Effector CD4-positive, alpha-beta T cell (primary cell): ENCODE measurements around the gene TENT5A.
"Not testable (repeated sequence)": the region's sequence is repeated elsewhere in the genome, so short reads cannot be mapped to it uniquely, and the experiment has no call there.

ENCODE experiments used
- DNase-seq: peaks from one replicate; pipeline ENCODE4 v3.0.0-alpha.2; 2020

TENT5A gene

DNA sequence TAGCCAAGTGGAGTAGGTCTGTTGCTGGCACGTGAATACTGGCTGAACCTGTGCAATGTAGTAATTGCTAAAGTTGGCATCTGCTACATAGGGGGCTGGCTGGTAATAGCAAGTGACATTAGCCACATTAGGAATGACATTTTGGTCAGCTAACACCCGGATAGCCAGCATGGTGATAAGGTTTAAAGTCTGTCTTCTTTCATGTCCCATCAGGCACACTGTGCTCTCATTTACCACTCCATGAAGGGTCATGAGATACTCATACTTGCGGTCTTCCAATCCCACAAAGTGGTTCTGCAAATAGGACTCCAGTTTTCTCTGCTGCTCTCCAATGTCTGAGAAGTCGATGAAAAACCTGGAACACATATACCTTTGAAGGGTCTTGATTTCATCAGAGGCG is 2.8 kb downstream of the TENT5A start:
- DNase-seq = no peak

GRCh38 chr6:81748994-81749393 is 3.5 kb downstream of the TENT5A start:
- no peak for DNase-seq

GRCh38 chr6:81747327-81747726 is 5.2 kb downstream of the TENT5A start:
- DNase-seq = no peak

DNA sequence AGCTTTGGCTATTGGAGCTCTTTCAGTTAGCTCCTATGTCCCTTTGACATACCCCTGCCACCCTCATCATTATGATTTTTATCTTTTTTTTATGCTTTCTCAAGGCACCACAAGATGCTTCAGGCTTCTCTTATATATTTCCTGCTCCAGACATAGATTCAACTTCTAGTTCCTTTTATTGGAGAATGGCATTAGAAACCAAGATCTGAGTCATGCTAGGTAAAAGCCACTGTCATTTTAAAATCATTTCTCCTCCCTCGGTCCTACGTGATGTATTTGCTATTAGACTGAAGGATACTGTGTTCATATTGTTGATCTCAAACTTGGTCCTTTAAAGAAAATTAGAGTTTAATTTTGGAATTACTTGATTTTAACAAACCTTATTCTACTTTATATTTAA is 8.3 kb downstream of the TENT5A start:
- DNase-seq = no peak

DNA sequence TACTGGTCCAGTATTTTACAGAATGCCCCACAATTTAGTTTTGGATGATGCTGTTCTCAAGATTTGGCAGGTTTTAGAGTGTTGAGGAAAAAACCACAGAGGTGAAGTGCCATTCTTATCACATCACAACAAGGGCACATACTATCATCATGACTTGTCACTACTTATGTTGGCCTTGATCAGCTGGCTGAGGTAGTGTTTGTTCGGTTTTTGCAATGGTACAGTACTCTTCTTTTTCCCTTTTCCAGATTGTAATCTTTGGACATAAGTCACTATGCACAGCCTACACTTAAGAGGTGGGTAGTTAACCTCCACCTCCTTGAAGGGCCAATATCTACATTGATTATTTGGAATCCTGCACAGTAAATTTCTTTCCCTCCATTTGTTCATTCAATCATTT is 8.8 kb downstream of the TENT5A start:
- DNase-seq = no peak

- DNase-seq = no peak
Observed at GRCh38 chr6:81741689-81742088, 10.8 kb downstream of the TENT5A start.

GRCh38 chr6:81740591-81740990 is 11.9 kb downstream of the TENT5A start:
- DNase-seq = not testable (repeated sequence)

GRCh38 chr6:81739230-81740195 is 13.0 kb downstream of the TENT5A start:
- no peak for DNase-seq

GRCh38 chr6:81736428-81736827 is 16.1 kb downstream of the TENT5A start:
- no peak for DNase-seq

DNA sequence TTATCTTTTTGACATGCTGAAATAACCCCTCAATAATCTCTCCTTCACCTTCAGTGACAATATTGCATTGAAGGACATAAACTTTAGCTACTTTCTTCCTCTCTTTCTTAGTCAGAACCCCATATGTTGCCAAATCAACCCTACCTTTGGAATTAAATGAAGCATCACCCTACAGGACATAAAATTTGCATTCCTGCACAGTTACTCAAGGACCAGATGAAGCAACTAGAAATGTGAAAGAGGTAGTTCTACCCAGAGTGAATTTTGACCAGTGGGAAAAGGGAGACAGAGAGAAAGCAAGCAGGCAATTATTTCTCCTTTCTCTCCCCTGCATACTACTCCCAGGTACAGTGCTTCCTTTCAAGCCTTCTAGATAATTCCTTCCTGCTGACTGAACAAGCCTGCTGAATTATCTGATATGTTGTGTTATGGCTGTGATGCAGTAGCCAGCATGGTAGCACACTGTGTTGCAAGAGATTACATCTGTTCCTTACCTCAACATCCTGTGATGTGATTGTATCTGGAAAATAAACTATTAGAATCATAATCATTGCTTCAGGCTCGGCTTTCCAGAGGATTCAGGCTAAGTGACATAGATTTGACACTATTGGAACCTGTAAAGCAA is 16.6 kb downstream of the TENT5A start:
- no peak for DNase-seq

GRCh38 chr6:81734500-81735150 is 17.9 kb downstream of the TENT5A start:
- DNase-seq = no peak

GRCh38 chr6:81734081-81734480 is 18.4 kb downstream of the TENT5A start:
- DNase-seq = no peak

DNA sequence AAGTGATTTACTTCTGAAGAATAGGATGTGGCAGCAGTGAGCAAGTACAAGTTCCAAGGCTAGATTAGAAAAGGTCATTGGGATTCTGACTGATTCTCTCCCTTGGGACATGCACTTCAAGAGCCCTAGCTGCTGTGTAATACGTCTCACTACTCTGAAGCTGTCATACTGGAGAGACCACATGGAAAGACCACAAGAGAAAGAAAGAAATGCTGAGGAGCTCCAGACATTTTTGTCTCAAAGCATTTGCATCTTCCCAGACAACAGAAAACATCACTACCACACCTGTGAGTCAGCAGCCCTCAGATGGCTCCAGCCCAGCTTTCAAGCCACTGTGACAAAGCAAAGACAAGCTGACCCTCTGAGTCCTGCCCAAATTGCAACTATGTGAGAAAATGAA is 20.7 kb downstream of the TENT5A start:
- DNase-seq = no peak

DNA sequence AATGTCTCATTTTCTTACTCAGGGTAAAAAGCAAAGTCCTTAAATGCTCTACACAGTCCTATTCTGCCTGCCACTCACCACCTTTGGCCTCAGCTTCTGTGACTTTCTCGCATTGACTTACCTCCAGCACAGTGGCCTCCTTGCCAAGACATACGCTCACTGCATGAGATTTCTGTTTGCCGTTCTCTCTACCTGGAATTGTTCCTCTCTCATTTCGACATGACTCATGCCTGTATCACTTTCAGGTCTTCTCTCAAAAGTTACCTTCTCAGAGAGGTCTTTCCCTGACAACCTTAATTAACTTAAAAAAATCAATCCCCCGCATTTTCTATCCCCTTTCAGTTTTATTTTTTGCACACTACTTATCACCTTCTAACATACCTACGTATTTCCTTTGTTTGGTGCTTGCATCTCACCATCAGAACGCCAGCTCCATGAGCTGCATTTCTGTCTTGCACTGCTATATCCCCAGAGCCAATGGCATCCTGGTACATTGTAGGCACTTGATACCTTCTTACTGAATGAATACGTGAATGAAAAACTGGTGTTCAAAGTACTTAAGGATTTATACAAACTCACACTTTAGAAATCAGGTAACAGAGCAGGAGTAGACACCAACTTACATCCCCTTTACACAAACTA is 24.5 kb downstream of the TENT5A start:
- no peak for DNase-seq

DNA sequence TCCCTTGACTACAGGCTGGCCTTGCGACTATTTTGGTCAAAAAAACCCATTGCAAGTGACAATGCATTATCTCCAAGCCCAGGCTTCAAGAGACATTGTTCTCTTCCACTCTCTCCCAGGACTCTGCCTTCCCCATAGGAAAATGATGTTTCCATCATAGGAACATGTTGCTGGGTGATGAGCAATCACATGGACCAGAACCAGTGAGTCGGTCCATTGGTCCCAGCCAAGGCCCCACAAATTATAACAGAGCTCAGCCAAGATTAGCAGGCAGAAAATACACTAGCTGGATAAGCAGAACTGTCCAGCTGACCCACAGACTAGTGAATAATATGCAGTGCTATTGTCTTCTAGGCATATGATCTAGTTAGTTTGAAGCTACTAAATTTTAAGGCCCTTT is 27.4 kb downstream of the TENT5A start:
- DNase-seq = no peak

- no peak for DNase-seq
Observed at GRCh38 chr6:81722506-81723223, 29.8 kb downstream of the TENT5A start.

DNA sequence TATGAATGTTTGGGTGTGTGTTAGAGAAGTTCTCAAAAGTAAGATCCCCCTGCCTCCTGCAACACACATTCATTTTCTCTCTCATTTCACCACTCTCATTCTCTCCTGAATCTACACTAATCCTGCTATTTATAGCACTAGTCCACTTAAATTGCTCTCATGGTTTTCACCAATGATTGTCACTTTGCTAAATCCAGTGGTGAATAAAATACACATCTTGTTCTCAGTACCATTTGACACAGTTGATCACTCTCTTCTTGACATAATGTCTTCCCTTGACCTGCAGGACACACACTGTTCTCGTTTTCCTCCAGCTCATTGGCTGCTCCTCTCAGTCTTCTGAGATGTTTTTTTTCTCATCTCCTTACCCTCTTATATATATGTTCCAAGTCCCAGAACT is 32.1 kb downstream of the TENT5A start:
- DNase-seq = no peak

DNA sequence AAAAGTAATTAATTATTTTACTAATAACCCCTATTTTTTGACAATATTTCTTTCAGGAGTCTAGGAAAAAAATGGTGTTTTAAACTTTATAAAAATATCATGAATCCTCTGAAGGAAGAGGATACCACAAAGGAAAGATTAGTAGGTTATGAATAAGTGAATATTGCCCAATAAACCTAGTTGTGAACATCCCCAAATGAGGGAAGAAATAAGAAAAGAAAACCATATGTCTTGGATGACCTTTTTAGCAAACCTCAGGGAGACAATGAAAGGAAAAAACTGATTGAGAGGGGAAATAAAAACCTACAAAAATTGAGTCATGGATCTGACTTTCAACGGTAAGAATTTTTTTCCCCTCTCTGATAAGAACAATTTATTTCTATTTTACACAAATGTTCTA is 34.4 kb downstream of the TENT5A start:
- DNase-seq = no peak

DNA sequence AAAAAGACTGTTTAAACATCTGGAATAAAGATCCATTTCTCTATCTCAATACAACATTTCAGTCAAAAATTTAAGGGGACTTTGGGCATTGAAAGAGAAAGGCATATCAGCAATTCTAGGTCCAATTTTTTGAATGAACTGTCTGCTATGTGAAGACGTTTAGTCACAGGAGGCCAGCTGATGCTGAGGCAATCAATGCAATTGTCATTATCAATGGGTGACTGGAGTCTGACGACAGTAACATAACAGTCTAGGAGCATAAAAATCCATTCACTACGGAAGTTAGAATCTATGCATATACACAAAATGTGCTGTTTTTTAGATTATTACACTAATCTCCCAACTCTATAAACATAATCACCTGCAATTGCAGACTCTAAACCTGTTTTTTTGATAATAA is 37.8 kb downstream of the TENT5A start:
- DNase-seq = no peak

- DNase-seq = no peak
Observed at GRCh38 chr6:81713205-81713604, 39.3 kb downstream of the TENT5A start.

DNA sequence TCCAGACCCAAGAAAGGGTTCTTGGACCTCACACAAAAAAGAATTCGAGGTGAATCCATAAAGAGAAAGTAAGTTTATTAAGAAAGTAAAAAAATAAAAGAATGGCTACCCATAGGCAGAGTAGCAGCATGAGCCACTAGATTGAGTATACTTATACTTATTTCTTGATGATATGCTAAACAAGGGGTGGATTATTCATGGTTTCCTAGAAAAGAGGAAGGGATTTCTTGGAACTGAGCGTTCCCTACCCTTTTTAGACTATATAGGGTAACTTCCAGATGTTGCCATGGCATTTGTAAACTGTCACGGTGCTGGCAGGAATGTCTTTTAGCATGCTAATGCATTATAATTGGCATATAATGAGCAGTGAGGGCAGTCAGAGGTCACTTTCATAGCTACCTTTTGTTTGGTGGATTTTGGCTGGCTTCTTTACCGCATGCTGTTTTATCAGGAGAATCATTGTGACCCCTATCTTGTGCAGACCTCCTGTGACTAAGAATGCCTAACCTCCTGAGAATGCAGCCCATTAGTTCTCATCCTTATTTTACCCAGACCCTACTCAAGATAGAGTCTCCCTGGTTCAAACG is 44.3 kb downstream of the TENT5A start:
- no peak for DNase-seq

DNA sequence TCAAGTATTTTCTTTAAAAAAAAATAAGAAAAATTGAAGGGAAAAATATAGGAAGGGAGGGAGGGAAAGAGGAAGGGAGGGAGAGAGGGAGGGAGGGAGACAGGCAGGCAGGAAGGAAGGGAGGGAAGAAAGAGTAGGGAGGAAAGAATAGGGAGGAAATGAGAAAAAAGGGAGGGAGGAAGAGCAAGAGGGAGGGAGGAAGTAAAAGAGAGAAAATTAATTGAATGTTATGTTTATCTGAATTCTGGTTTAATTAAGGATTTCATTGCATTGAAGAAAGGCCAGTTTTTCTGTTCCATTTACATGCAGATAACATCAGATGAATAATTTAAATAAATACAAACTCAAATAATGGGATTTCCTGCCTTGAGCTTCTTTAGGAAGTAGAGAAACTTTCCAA is 47.8 kb downstream of the TENT5A start:
- no peak for DNase-seq
